K562 (cell line): Measurements from ENCODE around the gene PRKAR1B. TPM values are rescaled to one million over a fixed set of nuclear protein-coding genes. Genes with fewer than 3 reads are reported as not detected.

Experiments used
- ATAC-seq: fragments of 200-7000 bp; cut with Tn5 transposase; 3 replicates; pipeline ENCODE4 v1.9.1; 2020; ENCODE audit warnings: moderate library complexity
- BruUV-seq: library from RNA; stranded (reverse); fragments of 400-500 nt; replicated peaks from 2 replicates; lab custom pipeline; 2021; lab: Mats Ljungman, UMichigan
- CTCF ChIA-PET: fragments of 300-600 bp; formaldehyde crosslinking; extraction: SDS; loops from one replicate; lab custom pipeline; 2021; ENCODE audit warnings: low intra/inter-chr PET ratio; lab: Yijun Ruan, JAX
- POLR2A ChIA-PET: fragments of 300-600, 350-650 bp; sonication (Branson Sonifier 250); formaldehyde crosslinking; extraction: SDS; loops from one replicate; lab custom pipeline; 2021; ENCODE audit warnings: antibody characterized with exemption, inconsistent platforms; lab: Yijun Ruan, JAX
- DNase-seq, 4 experiments: peaks; one replicate each; pipeline versions ENCODE4 v3.0.0 to v3.0.0-alpha.2; 2011 to 2018; ENCODE audit warnings: low spot score in 3 of 4, mixed read lengths in 3 of 4; ENCODE audit errors: extremely low read depth in 1 of 4
- FAIRE-seq: peaks from 2 replicates; lab custom pipeline; 2011; peaks lifted over from hg19 to GRCh38; lab: Jason Lieb, UNC
- H2AFZ ChIP-seq: 2 replicates; pipeline ENCODE4 v1.6.0; 2011; ENCODE audit warnings: low read depth, low read length, control low read depth, inconsistent platforms
- H3K27ac ChIP-seq: fragments of 200-600 bp; 3 replicates; pipeline ENCODE4 v1.8.0; 2011; ENCODE audit warnings: low read depth, mild to moderate bottlenecking, control low read depth, inconsistent platforms, low read length, moderate library complexity, mixed read lengths; ENCODE audit errors: extremely low read depth
- H3K27me3 ChIP-seq, 2 experiments: fragments of 300-600 bp in 1 of 2; 2 replicates in 1 of 2; 3 replicates in 1 of 2; pipeline versions ENCODE4 v1.6.0 to v1.8.0; 2011; ENCODE audit warnings: inconsistent platforms in 2 of 2, low read length in 2 of 2, mild to moderate bottlenecking in 1 of 2, mixed read lengths in 1 of 2, moderate library complexity in 1 of 2; ENCODE audit not compliant: control insufficient read depth in 2 of 2, insufficient read depth in 2 of 2
- H3K36me3 ChIP-seq: fragments of 300-600 bp; 3 replicates; pipeline ENCODE4 v1.8.0; 2011; ENCODE audit warnings: mild to moderate bottlenecking, low read length, inconsistent platforms; ENCODE audit not compliant: control insufficient read depth, insufficient read depth
- H3K4me1 ChIP-seq, 2 experiments: fragments of 200-600 bp in 1 of 2; replicated peaks in 1 of 2; 2 replicates in 1 of 2; 3 replicates in 1 of 2; pipeline versions ENCODE4 v1.5.1 to v1.8.0; 2011; ENCODE audit warnings: inconsistent platforms in 2 of 2, low read length in 2 of 2, mild to moderate bottlenecking in 1 of 2, mixed read lengths in 1 of 2, moderate library complexity in 1 of 2; ENCODE audit not compliant: control insufficient read depth in 2 of 2, insufficient read depth in 2 of 2
- H3K4me2 ChIP-seq: 2 replicates; pipeline ENCODE4 v1.6.1; 2011; ENCODE audit warnings: low read length, control low read depth, inconsistent platforms, mixed read lengths; ENCODE audit not compliant: insufficient read depth
- H3K4me3 ChIP-seq: fragments of 200-600 bp; sonication (generic), shearing (Covaris generic); 2 replicates; pipeline ENCODE4 v1.5.1; 2016; ENCODE audit warnings: control low read depth, inconsistent platforms
- H3K79me2 ChIP-seq: fragments of 200-600 bp; 3 replicates; pipeline ENCODE4 v1.8.0; 2011; ENCODE audit warnings: low read length, inconsistent platforms; ENCODE audit not compliant: control insufficient read depth, insufficient read depth
- H3K9ac ChIP-seq, 2 experiments: 2 replicates each; pipeline versions ENCODE4 v1.6.0 to v1.6.1; 2011; ENCODE audit warnings: low read depth in 2 of 2, low read length in 2 of 2, control low read depth in 1 of 2, inconsistent platforms in 1 of 2, mild to moderate bottlenecking in 1 of 2, mixed read lengths in 1 of 2; ENCODE audit not compliant: insufficient read depth in 1 of 2
- H3K9me1 ChIP-seq: one replicate; pipeline ENCODE4 v1.6.0; 2011; ENCODE audit warnings: inconsistent platforms, mild to moderate bottlenecking, low read length, moderate library complexity; ENCODE audit not compliant: control insufficient read depth, insufficient read depth
- H3K9me3 ChIP-seq: replicated peaks from 2 replicates; pipeline ENCODE4 v1.5.1; 2011; ENCODE audit warnings: low read depth, low read length, inconsistent platforms; ENCODE audit not compliant: control insufficient read depth, insufficient read depth
- H4K20me1 ChIP-seq: replicated peaks from 2 replicates; pipeline ENCODE4 v1.6.1; 2011; ENCODE audit warnings: low read length, inconsistent platforms, mixed read lengths; ENCODE audit not compliant: control insufficient read depth, insufficient read depth
- ATF1 ChIP-seq, 2 experiments: fragments of 450-650 bp in 1 of 2; IDR thresholded peaks; 2 replicates each; pipeline ENCODE4 v1.6.1; 2016; ENCODE audit warnings: missing compliant biosample characterization in 1 of 2, missing genetic modification characterization in 1 of 2
- CXXC5 ChIP-seq: fragments of 250-450 bp; sonication (Bioruptor Pico); IDR thresholded peaks from 2 replicates; pipeline ENCODE4 v1.8.0; 2022; ENCODE audit warnings: inconsistent platforms, mild to moderate bottlenecking, moderate library complexity
- EZH2 ChIP-seq: IDR thresholded peaks from 2 replicates; pipeline ENCODE4 v1.6.1; 2012; ENCODE audit warnings: low read depth, mild to moderate bottlenecking, inconsistent platforms, low read length, borderline replicate concordance
- FOXK2 ChIP-seq, 2 experiments: fragments of 450-650 bp; IDR thresholded peaks in 1 of 2; conservative IDR thresholded peaks in 1 of 2; 2 replicates each; pipeline ENCODE4 v1.6.1; 2016; ENCODE audit warnings: low read depth in 2 of 2, mild to moderate bottlenecking in 1 of 2
- FOXM1 ChIP-seq, 2 experiments: fragments of 450-650 bp in 1 of 2; sonication (generic) in 1 of 2; formaldehyde crosslinking in 1 of 2; IDR thresholded peaks; 2 replicates each; pipeline versions ENCODE4 v1.6.1 to v1.9.0; 2017 to 2022; ENCODE audit warnings: low read depth in 2 of 2, mild to moderate bottlenecking in 2 of 2, missing genetic modification reagents in 1 of 2, moderate library complexity in 1 of 2
- FOXP1 ChIP-seq: sonication (generic); formaldehyde crosslinking; IDR thresholded peaks from 2 replicates; pipeline ENCODE4 v1.8.0; 2022; ENCODE audit warnings: mild to moderate bottlenecking, missing genetic modification reagents
- HDAC6 ChIP-seq: IDR thresholded peaks from 2 replicates; pipeline ENCODE4 v1.6.1; 2012; ENCODE audit warnings: low read depth, mild to moderate bottlenecking, control low read depth, inconsistent platforms, low read length, moderate library complexity
- KDM2B ChIP-seq: fragments of 250-450 bp; sonication (Bioruptor Pico); IDR thresholded peaks from 2 replicates; pipeline ENCODE4 v1.8.0; 2021; ENCODE audit warnings: mild to moderate bottlenecking, moderate library complexity
- KLF1 ChIP-seq: fragments of 450-650 bp; IDR thresholded peaks from 2 replicates; pipeline ENCODE4 v1.6.1; 2016; ENCODE audit warnings: missing genetic modification characterization, missing compliant biosample characterization
- POLR2AphosphoS5 ChIP-seq: IDR thresholded peaks from 2 replicates; pipeline ENCODE4 v1.6.1; 2011; ENCODE audit warnings: mild to moderate bottlenecking, low read depth, low read length, moderate library complexity; ENCODE audit not compliant: control insufficient read depth, insufficient read depth
- POU5F1 ChIP-seq: fragments of 150-350 bp; IDR thresholded peaks from 2 replicates; pipeline ENCODE4 v1.6.1; 2014; ENCODE audit warnings: borderline replicate concordance, low read length, low read depth, mild to moderate bottlenecking; ENCODE audit not compliant: partially characterized antibody
- SMAD4 ChIP-seq: fragments of 250-450 bp; sonication (Bioruptor Pico); conservative IDR thresholded peaks from 2 replicates; pipeline ENCODE4 v1.8.0; 2021; ENCODE audit warnings: inconsistent platforms, mild to moderate bottlenecking, moderate library complexity
- VEZF1 ChIP-seq: fragments of 200-800 bp; sonication (Bioruptor generic); IDR thresholded peaks from 2 replicates; pipeline ENCODE4 v1.6.1; 2017; ENCODE audit warnings: missing genetic modification characterization, missing compliant biosample characterization
- YY1 ChIP-seq, 3 experiments: IDR thresholded peaks; 2 replicates each; pipeline ENCODE4 v1.6.1; 2011; ENCODE audit warnings: low read length in 2 of 3, mild to moderate bottlenecking in 2 of 3, moderate library complexity in 2 of 3, borderline replicate concordance in 1 of 3, control low read depth in 1 of 3, low read depth in 1 of 3; ENCODE audit not compliant: insufficient read depth in 3 of 3, insufficient replicate concordance in 2 of 3, control insufficient read depth in 1 of 3, insufficient read length in 1 of 3; ENCODE audit errors: extremely low read depth in 1 of 3
- WGBS: fragments of 100-300 bp; shearing (Covaris generic); methylation state at CpG from one replicate; pipeline ENCODE4 v1.1.6; 2016; ENCODE audit warnings: low coverage, mixed read lengths; ENCODE audit not compliant: insufficient coverage; ENCODE audit errors: missing lambda C conversion rate; 5-methylcytosine and 5-hydroxymethylcytosine counted together
- in situ Hi-C: fragments of 300-500 bp; cut with MboI; formaldehyde crosslinking; loops from 4 replicates; pipeline ENCODE4 v1.15.0; 2018; ENCODE audit warnings: inconsistent platforms, mixed read lengths
- intact Hi-C: fragments of 100-400 bp; cut with micrococcal nuclease; formaldehyde crosslinking; loops from 2 replicates; pipeline ENCODE4 v1.14.2; 2022
- polyA plus RNA-seq, 8 experiments: library from polyadenylated mRNA; depleted of rRNA in 4 of 8; stranded (reverse) in 5 of 8; unstranded in 3 of 8; fragments of >200 nt; fragmentation: Nextera tagmentation in 2 of 8; fragmentation: Illumina TruSeq in 1 of 8; extraction: Ambion mirVana in 2 of 8; extraction: Trizol in 1 of 8; gene quantifications; 2 replicates each; pipeline versions ENCODE4 v1.2.1 to v1.2.3, GENCODE V29; 2011 to 2014; ENCODE audit warnings: inconsistent platforms in 1 of 8, missing spikeins in 1 of 8
- total RNA-seq, 7 experiments: library from RNA; depleted of rRNA in 6 of 7; stranded (reverse); fragments of >200 nt in 6 of 7; fragmentation: Illumina TruSeq in 2 of 7; extraction: Trizol in 2 of 7; gene quantifications; 2 replicates each; pipeline versions ENCODE4 v1.2.1 to v1.2.3, GENCODE V29; 2011 to 2021; ENCODE audit warnings: low replicate concordance in 1 of 7
- TF ChIP-seq, protein P1 (sequence below), 3 experiments: IDR thresholded peaks in 2 of 3; conservative IDR thresholded peaks in 1 of 3; 2 replicates each; pipeline ENCODE4 v1.5.1; 2011 to 2012; ENCODE audit warnings: low read length in 3 of 3, mild to moderate bottlenecking in 3 of 3, control low read depth in 2 of 3, improper control_type of control experiment in 1 of 3, inconsistent platforms in 1 of 3, low read depth in 1 of 3, mixed read lengths in 1 of 3, moderate library complexity in 1 of 3; ENCODE audit not compliant: insufficient read depth in 2 of 3

Gene PRKAR1B
- total and polyA plus RNA-seq, 9 of the 15 experiments (the other 6 are each of a cell fraction or from before 2014, with no cell fraction given), result 0.99 to 30.5 (median 12.7) TPM

- Histone ChIP-seq H3K36me3 (no peaks in the 10 kb centered on the region), H4K20me1 (peaks cover 8% of the 10 kb centered on the region; the same call in 1 of the 2 replicates), H3K9ac (peak within 1 kb of the TSS in 1 of 2 experiments; percentile 80; a peak in 2 of 4 replicates), H2AFZ (peak within 1 kb of the TSS; percentile 66), H3K27me3 (peaks cover 0 to 12% of the 10 kb centered on the region in 2 experiments; a peak in 2 of 5 replicates), H3K9me3 (no peaks in the 10 kb centered on the region), H3K79me2 (peaks cover 7% of the 10 kb centered on the region; the same call in 1 of the 3 replicates), H3K4me3 (peak within 1 kb of the TSS; percentile 48), H3K9me1 (no peaks in the 10 kb centered on the region), H3K27ac (no peak within 1 kb of the TSS), H3K4me1 (peaks cover 9 to 69% of the 10 kb centered on the region in 2 experiments), H3K4me2 (peak within 1 kb of the TSS; percentile 56)
- FAIRE-seq (no peak), DNase-seq (peak; percentile 62 to 70 (median 66)), ATAC-seq (peak; percentile 62)
- WGBS, result 1% methylated on average over 20 of the region's 132 CpGs
- ChIA-PET POLR2A (interaction anchor here (0.6 kb wide), 1 partner anchor 179 kb away, joined by 3 read pairs; no protein-coding TSS in a partner anchor), CTCF (no interaction called here)
- in situ Hi-C loops (loop anchor here (5.0 kb wide), 1 partner anchor 187 kb away; no protein-coding TSS in a partner anchor), intact Hi-C loops (loop anchor here (5.0 kb wide), 2 partner anchors 83 to 118 kb away; no protein-coding TSS in a partner anchor)
- BruUV-seq, result no TSS peak
- TF ChIP-seq YY1 (IDR thresholded peaks at IDR 0.05; ENCODE audit: borderline replicate concordance in 1 of 3, control insufficient read depth in 1 of 3, extremely low read depth in 1 of 3, insufficient read depth in 3 of 3, insufficient read length in 1 of 3, insufficient replicate concordance in 2 of 3, low read depth in 1 of 3, low read length in 2 of 3) (no peak), FOXM1 (IDR thresholded peaks at IDR 0.05; ENCODE audit: low read depth) (no peak), FOXM1 (CRISPR knock-in tag; IDR thresholded peaks at IDR 0.05; ENCODE audit: low read depth) (no peak), CXXC5 (CRISPR knock-in tag) (peak; percentile 3), FOXP1 (no peak), KDM2B (CRISPR knock-in tag) (peak; percentile 39; the same call in 1 of the 2 replicates), ATF1 (CRISPR knock-in tag; IDR thresholded peaks at IDR 0.05) (no peak), ATF1 (tag; IDR thresholded peaks at IDR 0.05) (no peak), FOXK2 (conservative IDR thresholded peaks at IDR 0.05 in 1 of 2, IDR thresholded peaks at IDR 0.05 in 1 of 2; ENCODE audit: low read depth in 2 of 2) (no peak), POLR2AphosphoS5 (no peak), POU5F1 (no peak), EZH2 (no peak), HDAC6 (no peak), KLF1 (tag) (no peak), SMAD4 (CRISPR knock-in tag) (0 out of 2 replicates have a peak, but pooled peaks have one; percentile 6), VEZF1 (CRISPR knock-in tag) (peak; percentile 79)
- TF ChIP-seq, protein P1, sequence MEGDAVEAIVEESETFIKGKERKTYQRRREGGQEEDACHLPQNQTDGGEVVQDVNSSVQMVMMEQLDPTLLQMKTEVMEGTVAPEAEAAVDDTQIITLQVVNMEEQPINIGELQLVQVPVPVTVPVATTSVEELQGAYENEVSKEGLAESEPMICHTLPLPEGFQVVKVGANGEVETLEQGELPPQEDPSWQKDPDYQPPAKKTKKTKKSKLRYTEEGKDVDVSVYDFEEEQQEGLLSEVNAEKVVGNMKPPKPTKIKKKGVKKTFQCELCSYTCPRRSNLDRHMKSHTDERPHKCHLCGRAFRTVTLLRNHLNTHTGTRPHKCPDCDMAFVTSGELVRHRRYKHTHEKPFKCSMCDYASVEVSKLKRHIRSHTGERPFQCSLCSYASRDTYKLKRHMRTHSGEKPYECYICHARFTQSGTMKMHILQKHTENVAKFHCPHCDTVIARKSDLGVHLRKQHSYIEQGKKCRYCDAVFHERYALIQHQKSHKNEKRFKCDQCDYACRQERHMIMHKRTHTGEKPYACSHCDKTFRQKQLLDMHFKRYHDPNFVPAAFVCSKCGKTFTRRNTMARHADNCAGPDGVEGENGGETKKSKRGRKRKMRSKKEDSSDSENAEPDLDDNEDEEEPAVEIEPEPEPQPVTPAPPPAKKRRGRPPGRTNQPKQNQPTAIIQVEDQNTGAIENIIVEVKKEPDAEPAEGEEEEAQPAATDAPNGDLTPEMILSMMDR (IDR thresholded peaks at IDR 0.05 in 2 of 3, conservative IDR thresholded peaks at IDR 0.05 in 1 of 3; ENCODE audit: insufficient read depth in 2 of 3, low read depth in 1 of 3, low read length in 3 of 3), result peak in 1 of 3 experiments; percentile 26; a peak in 1 of 6 replicates
Measured at GRCh38 chr7:519484-520390, 207.3 kb downstream of the PRKAR1B start, which contains the start of gene PDGFA. Gene PDGFA (minus strand): TSS chr7:519846. CDS start chr7:519001, 845 bp downstream.
